ENCODE results near the gene CACNA2D1.
"Not testable (repeated sequence)": the region's sequence is repeated elsewhere in the genome, so short reads cannot be mapped to it uniquely, and the experiment has no call there.

Gene CACNA2D1

DNA sequence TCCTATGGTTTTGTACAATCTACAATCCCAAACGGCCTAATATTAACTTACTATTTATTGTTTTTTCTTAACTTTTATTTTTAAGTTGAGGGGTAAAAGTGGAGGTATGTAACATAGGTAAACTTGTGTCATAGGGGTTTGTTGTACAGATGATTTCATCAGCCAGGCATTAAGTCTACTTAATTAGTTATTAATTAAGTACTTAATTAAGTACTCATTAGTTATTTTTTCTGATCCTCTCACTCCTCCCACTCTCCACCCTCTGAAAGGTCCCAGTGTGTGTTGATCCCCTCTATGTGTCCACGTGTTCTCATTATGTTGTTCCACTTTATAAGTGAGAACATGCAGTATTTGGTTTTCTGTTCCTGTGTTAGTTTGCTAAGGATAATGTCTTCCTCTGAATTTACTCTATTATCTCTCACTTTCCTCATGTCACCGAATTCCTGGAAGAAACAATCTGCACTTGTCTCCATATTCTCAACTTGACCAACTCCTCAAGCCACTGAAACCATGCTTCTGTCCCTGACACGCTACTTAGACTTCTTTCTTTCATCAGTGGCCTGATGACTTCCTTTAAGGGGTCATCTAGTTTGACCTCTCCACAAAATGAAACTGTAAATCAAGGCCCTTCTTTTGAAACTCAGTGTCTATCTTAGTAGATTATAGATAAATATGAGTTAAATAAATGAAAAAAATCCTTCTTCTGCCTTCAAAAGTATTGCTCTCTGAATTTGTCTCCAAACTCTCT lies 9.1 kb downstream of the CACNA2D1 start:
- Histone ChIP-seq H3K36me3 (ENCODE audit: control insufficient read depth, insufficient read depth, low read length) (no peaks in the 10 kb centered on the region), H3K4me3 (ENCODE audit: low read depth, low read length) (no peak overlapping the region), H3K9me3 (ENCODE audit: control insufficient read depth, insufficient read depth, low read length) (no peaks in the 10 kb centered on the region), H3K9ac (ENCODE audit: low read depth, low read length) (no peak overlapping the region), H3K27me3 (ENCODE audit: control insufficient read depth, insufficient read depth, low read length) (no peaks in the 10 kb centered on the region), H3K4me1 (ENCODE audit: control insufficient read depth, insufficient read depth, low read length) (peaks cover 6% of the 10 kb centered on the region; the same call in 1 of the 2 replicates), H3K27ac (ENCODE audit: low read depth, low read length) (no peak overlapping the region)

DNA sequence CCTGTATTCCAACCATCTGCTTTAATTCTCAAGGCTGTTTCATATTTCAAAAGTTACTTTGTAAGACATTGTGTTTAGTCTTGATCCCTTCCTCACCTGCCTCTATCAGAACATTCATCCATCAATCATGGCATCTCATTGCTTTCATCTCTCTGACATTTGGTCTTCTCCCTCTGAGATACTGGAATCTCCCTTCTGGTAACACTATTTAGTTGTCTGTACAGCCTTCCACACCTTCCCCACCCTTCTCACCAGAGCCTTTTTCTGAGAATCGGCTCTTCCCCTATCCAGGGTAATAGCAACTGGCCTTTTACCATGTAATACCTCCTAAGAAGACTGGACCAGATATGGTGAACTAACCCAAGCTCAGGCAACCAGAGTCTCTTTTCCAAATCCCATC lies 10.1 kb downstream of the CACNA2D1 start:
- H3K9ac ChIP-seq (ENCODE audit: low read depth, low read length), result no peak overlapping the region
- H3K9me3 ChIP-seq (ENCODE audit: control insufficient read depth, insufficient read depth, low read length), result no peaks in the 10 kb centered on the region
- no peaks in the 10 kb centered on the region for H3K27me3 ChIP-seq (ENCODE audit: control insufficient read depth, insufficient read depth, low read length)
- no peak overlapping the region for H3K27ac ChIP-seq (ENCODE audit: low read depth, low read length)
- no peaks in the 10 kb centered on the region for H3K36me3 ChIP-seq (ENCODE audit: control insufficient read depth, insufficient read depth, low read length)
- peaks cover under 1% of the 10 kb centered on the region; the same call in 1 of the 2 replicates for H3K4me1 ChIP-seq (ENCODE audit: control insufficient read depth, insufficient read depth, low read length)
- H3K4me3 ChIP-seq (ENCODE audit: low read depth, low read length), result no peak overlapping the region

DNA sequence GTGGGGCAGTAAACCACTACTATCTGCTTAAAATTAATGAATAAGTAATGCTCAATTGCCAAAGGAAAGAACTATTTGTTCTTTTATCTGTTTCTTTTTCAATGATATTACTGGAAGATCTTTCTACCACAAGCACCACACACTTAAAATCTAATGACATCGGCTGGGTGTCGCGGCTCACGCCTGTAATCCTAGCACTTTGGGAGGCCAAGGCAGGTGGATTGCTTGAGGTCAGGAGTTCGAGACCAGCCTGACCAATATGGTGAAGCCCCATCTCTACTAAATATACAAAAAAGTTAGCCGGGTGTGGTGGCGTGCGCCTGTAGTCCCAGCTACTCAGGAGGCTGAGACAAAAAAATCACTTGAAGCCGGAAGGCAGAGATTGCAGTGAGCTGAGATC lies 10.8 kb downstream of the CACNA2D1 start:
- not testable (repeated sequence) for H3K4me1 ChIP-seq (ENCODE audit: control insufficient read depth, insufficient read depth, low read length); H3K9me3 ChIP-seq (ENCODE audit: control insufficient read depth, insufficient read depth, low read length); H3K4me3 ChIP-seq (ENCODE audit: low read depth, low read length); H3K36me3 ChIP-seq (ENCODE audit: control insufficient read depth, insufficient read depth, low read length); H3K9ac ChIP-seq (ENCODE audit: low read depth, low read length); H3K27ac ChIP-seq (ENCODE audit: low read depth, low read length); H3K27me3 ChIP-seq (ENCODE audit: control insufficient read depth, insufficient read depth, low read length)

DNA sequence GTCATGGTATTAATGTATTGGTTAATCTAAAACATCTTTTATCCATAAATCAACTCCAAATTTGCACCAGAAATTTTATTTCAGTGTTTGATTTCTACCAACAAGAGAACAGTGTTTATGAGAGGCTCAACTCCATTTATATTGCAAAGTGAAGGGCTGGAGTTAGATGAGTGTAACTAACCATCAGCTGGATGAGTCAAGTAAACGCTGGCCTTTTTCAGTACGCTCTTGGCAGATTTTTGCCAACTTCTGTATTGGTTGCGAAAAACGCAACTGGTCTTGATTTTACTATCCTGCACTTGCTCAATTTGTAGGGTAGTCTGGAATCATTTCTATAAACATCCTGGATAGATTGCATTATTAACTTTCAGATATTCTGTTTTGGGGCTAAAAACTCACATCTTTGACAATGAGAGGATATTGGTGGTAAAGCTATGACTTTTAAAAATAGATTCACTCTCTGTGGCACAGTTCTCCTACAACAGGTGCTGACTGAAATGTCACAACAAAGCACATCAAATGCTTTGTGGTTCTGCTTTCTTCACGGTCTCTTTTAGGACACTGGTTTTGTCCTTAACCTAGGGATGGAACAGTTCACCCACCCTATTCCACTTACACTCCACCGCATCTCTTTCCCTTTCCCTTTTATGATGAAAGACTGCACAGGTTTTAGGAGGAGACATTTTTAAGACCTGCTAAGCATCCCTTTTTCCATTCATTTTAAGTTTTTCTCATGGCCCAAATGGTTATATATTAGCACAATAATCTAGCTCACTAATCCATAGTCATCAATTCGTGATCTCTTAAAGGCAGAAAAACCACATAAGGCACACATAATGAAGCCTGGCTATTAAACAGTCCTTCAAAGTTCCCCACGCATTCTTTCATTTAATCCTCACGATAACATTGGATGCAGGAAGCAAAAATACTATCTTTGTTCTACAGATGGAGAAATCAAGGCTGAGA lies 12.8 kb downstream of the CACNA2D1 start:
- Histone ChIP-seq H3K27me3 (ENCODE audit: control insufficient read depth, insufficient read depth, low read length) (no peaks in the 10 kb centered on the region), H3K9ac (ENCODE audit: low read depth, low read length) (no peak overlapping the region), H3K4me1 (ENCODE audit: control insufficient read depth, insufficient read depth, low read length) (no peaks in the 10 kb centered on the region), H3K4me3 (ENCODE audit: low read depth, low read length) (no peak overlapping the region), H3K9me3 (ENCODE audit: control insufficient read depth, insufficient read depth, low read length) (no peaks in the 10 kb centered on the region), H3K27ac (ENCODE audit: low read depth, low read length) (no peak overlapping the region), H3K36me3 (ENCODE audit: control insufficient read depth, insufficient read depth, low read length) (no peaks in the 10 kb centered on the region)

DNA sequence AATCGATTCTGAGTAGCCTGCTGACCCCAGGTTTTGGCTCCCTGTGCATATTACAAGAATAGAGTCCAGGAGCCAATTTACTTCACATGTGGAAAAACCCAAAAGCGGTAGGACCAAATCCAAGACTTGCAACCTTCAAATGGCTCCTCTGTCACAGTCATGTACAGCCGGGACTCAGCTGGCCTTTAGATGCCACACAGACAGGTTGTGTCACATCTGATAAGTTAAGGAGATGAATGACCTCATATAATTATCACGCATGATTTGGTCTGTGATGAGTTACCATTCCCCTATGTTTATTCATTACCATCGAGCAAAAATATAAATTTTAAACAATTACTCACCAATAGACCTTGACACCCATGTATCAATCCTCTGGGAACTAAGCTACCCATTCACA lies 14.2 kb downstream of the CACNA2D1 start:
- Histone ChIP-seq H3K9me3 (ENCODE audit: control insufficient read depth, insufficient read depth, low read length) (no peaks in the 10 kb centered on the region), H3K4me3 (ENCODE audit: low read depth, low read length) (no peak overlapping the region), H3K9ac (ENCODE audit: low read depth, low read length) (no peak overlapping the region), H3K36me3 (ENCODE audit: control insufficient read depth, insufficient read depth, low read length) (no peaks in the 10 kb centered on the region), H3K27me3 (ENCODE audit: control insufficient read depth, insufficient read depth, low read length) (no peaks in the 10 kb centered on the region), H3K27ac (ENCODE audit: low read depth, low read length) (no peak overlapping the region), H3K4me1 (ENCODE audit: control insufficient read depth, insufficient read depth, low read length) (no peaks in the 10 kb centered on the region)

DNA sequence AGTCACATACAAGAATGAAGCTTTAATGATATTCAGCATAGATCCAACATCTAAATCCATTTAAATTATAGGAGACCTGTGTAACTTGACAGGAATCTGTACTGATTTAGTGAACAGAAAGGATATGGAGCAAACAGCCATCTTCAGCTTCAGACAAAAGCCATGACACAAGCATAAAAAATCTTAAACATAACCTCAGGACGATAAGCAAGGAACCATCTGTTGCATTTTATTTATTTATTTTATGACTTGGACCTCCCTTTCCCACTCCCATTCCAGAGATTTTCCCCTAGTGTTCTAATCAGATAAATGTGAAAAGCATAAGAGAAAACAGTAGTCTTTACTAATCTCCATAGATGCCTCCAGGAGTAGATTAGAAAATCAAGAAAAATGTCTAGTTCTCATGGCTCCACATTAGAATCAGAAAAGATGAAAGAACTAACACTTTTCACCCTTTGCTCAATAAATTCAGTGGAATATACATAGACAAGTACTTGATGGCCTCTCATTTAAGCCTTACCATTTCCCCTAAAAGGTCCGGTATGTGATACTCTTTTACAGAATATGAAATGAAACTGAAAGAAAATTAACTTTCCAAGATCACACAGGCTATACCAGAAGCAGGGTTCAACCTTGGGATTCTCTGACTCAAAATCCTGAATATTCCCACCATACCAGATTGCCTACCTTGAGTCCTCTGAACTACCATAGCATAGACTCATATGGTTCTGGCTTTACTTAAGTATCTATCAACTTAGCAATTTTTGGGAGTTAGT lies 15.2 kb downstream of the CACNA2D1 start:
- no peak overlapping the region for H3K27ac ChIP-seq (ENCODE audit: low read depth, low read length)
- no peak overlapping the region for H3K9ac ChIP-seq (ENCODE audit: low read depth, low read length)
- no peak overlapping the region for H3K4me3 ChIP-seq (ENCODE audit: low read depth, low read length)
- H3K36me3 ChIP-seq (ENCODE audit: control insufficient read depth, insufficient read depth, low read length), result no peaks in the 10 kb centered on the region
- H3K4me1 ChIP-seq (ENCODE audit: control insufficient read depth, insufficient read depth, low read length), result no peaks in the 10 kb centered on the region
- H3K27me3 ChIP-seq (ENCODE audit: control insufficient read depth, insufficient read depth, low read length), result no peaks in the 10 kb centered on the region
- no peaks in the 10 kb centered on the region for H3K9me3 ChIP-seq (ENCODE audit: control insufficient read depth, insufficient read depth, low read length)

DNA sequence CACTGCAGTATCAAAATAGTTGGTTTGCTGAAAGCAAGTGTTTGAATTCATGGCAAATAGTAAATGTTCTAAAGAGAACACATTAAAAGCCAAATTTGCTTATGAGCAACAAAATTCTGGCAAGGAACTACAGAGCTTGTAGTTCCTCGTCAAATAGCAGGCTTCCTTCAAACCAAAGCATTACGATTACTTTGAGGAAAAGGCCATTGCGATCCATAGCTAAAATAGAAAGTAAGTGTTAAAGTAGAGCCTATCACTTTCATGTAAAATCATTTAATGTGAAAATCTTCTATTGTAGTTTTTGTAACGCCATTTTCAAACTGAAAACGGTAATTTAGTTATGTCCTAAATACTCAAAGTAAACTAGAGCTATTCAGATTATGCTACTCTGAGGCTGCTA lies 20.1 kb downstream of the CACNA2D1 start:
- Histone ChIP-seq H3K9ac (ENCODE audit: low read depth, low read length) (no peak overlapping the region), H3K27ac (ENCODE audit: low read depth, low read length) (no peak overlapping the region)

DNA sequence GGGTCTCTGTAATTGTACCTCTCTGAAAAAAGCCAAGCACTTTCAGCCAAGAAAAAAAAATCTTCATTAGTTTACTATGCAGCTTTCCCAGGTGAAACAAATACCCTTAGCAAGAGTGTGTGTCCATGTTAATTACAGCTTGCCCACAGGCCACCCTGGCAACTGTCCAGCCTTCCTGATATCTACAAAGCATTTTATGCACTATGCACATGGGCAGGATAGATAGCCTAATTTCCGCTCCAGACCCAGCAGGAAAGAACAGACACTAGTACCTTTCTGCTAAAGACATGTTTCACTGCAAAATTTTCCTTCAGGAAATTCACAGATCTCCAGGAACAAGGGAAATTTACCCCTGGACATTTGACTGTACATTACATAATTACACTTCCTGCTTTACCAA lies 24.4 kb downstream of the CACNA2D1 start:
- no peaks in the 10 kb centered on the region for H3K27me3 ChIP-seq (ENCODE audit: control insufficient read depth, insufficient read depth, low read length)
- no peaks in the 10 kb centered on the region for H3K9me3 ChIP-seq (ENCODE audit: control insufficient read depth, insufficient read depth, low read length)
- H3K27ac ChIP-seq (ENCODE audit: low read depth, low read length), result no peak overlapping the region
- no peaks in the 10 kb centered on the region for H3K4me1 ChIP-seq (ENCODE audit: control insufficient read depth, insufficient read depth, low read length)
- H3K9ac ChIP-seq (ENCODE audit: low read depth, low read length), result no peak overlapping the region
- H3K36me3 ChIP-seq (ENCODE audit: control insufficient read depth, insufficient read depth, low read length), result no peaks in the 10 kb centered on the region
- no peak overlapping the region for H3K4me3 ChIP-seq (ENCODE audit: low read depth, low read length)

More for the DNA sequence above, 20.1 kb downstream of the CACNA2D1 start:
- H3K36me3 ChIP-seq (ENCODE audit: control insufficient read depth, insufficient read depth, low read length), result no peaks in the 10 kb centered on the region
- no peaks in the 10 kb centered on the region for H3K27me3 ChIP-seq (ENCODE audit: control insufficient read depth, insufficient read depth, low read length)
- H3K9me3 ChIP-seq (ENCODE audit: control insufficient read depth, insufficient read depth, low read length), result no peaks in the 10 kb centered on the region
- H3K4me3 ChIP-seq (ENCODE audit: low read depth, low read length), result no peak overlapping the region
- H3K4me1 ChIP-seq (ENCODE audit: control insufficient read depth, insufficient read depth, low read length), result no peaks in the 10 kb centered on the region

DNA sequence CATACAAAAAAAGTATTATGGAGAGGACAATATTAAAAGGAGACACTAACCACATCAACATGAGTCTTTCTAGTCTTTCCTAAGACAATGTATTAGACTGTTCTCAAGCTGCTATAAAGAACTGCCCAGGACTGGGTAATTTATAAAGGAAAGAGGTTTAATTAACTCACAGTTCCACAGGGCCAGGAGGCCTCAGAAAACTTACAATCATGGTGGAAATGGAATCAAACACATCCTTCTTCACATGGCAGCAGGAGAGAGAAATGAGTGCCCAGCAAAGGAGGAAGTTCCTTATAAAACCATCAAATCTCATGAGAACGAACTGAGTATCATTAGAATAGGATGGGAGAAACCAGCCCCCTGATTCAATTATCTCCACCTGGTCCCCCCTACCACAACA lies 25.7 kb downstream of the CACNA2D1 start:
- H3K4me1 ChIP-seq (ENCODE audit: control insufficient read depth, insufficient read depth, low read length), result peaks cover 7% of the 10 kb centered on the region; the same call in 1 of the 2 replicates

DNA sequence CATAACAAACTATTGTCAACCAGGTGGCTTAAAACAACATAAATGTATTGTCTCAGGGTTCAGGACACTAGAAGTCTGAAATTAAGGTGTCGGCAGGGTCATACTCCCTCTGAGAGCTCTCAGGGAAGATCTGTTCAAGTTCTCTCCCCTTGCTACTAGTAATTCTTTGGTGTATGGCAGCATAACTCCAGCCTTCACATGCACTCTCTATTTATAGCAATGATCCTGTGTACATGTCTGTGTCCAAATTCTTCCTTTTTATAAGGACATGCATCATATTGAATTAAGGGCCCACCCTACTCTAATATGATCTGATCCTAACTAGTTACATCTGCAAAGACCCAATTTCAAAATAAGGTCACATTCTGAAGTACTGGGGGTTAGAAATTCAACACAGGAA lies 27.2 kb downstream of the CACNA2D1 start:
- Histone ChIP-seq H3K9me3 (ENCODE audit: control insufficient read depth, insufficient read depth, low read length) (no peaks in the 10 kb centered on the region), H3K9ac (ENCODE audit: low read depth, low read length) (no peak overlapping the region), H3K4me1 (ENCODE audit: control insufficient read depth, insufficient read depth, low read length) (peaks cover 7% of the 10 kb centered on the region), H3K36me3 (ENCODE audit: control insufficient read depth, insufficient read depth, low read length) (no peaks in the 10 kb centered on the region), H3K27me3 (ENCODE audit: control insufficient read depth, insufficient read depth, low read length) (no peaks in the 10 kb centered on the region), H3K4me3 (ENCODE audit: low read depth, low read length) (no peak overlapping the region), H3K27ac (ENCODE audit: low read depth, low read length) (no peak overlapping the region)

More for the DNA sequence above, 25.7 kb downstream of the CACNA2D1 start:
- Histone ChIP-seq H3K27ac (ENCODE audit: low read depth, low read length) (no peak overlapping the region), H3K36me3 (ENCODE audit: control insufficient read depth, insufficient read depth, low read length) (no peaks in the 10 kb centered on the region), H3K4me3 (ENCODE audit: low read depth, low read length) (no peak overlapping the region), H3K9me3 (ENCODE audit: control insufficient read depth, insufficient read depth, low read length) (no peaks in the 10 kb centered on the region), H3K9ac (ENCODE audit: low read depth, low read length) (no peak overlapping the region), H3K27me3 (ENCODE audit: control insufficient read depth, insufficient read depth, low read length) (no peaks in the 10 kb centered on the region)

All from HUES48 (cell line).